Retina (tissue), 1 donor: ENCODE data around the gene CENATAC.
"Not testable (repeated sequence)": the region's sequence is repeated elsewhere in the genome, so short reads cannot be mapped to it uniquely, and the experiment has no call there.

Source experiments
- DNase-seq: peaks from one replicate; pipeline ENCODE4 v3.0.0-alpha.2; 2016

CENATAC gene

DNA sequence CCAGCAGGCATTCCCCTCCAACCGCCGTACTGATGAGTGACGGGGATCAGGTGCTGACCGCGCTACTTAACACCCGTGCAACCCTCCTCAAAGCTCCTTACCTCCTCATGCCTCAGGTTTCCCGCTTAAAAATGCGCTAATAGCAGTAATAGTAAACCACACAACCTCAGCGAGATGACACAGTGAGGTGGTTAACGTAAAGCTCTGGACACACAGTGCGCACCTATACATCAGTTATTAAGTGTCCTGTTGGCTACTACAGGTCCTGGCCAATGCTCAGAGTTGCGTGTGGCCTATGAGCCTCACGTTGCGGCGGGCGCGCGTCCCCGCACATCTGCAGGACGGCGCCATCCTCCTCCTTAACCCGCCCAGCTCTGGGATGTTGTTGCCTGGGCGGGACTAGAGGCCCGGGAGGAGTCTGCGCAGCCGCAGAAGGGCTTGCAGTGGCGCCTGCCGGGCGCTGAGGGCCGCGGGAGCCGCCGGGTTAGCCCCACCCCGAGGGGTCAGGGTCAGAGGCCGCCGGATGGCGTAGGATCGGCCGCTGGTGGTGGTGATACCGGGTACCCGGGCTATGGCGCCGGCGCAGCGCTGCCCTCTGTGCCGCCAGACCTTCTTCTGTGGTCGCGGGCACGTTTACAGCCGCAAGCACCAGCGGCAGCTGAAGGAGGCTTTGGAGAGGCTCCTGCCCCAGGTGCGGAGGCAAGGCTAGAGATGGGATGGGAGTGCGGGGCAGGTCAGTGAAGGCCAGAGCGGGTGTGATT is at the start of gene CENATAC:
CENATAC (plus strand) TSS at position 512 of the 761 bp plus-strand sequence; CDS start at position 572, 60 bp downstream.
- DNase-seq = peak; percentile 95

DNA sequence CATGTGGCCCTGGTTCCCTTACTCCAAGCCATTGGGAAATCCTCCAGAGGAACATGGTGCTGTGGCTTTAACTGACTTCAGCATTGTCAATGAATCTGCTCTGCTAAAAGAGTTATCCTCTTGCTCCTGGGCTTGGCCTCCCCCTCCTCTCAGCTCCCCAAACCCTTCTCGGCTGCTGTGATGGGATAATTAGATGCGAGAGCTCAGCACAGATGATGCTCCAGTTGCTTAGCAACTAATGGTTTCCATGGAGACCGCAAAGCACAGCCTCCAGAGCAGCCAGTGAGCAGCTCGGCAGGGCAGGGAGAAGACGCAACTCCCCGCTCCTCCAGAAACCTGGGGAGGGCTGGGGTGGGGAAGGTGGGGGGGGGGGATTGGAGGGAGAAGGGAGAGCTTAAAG is 44.7 kb upstream of the CENATAC start:
- DNase-seq = peak; percentile 89

DNA sequence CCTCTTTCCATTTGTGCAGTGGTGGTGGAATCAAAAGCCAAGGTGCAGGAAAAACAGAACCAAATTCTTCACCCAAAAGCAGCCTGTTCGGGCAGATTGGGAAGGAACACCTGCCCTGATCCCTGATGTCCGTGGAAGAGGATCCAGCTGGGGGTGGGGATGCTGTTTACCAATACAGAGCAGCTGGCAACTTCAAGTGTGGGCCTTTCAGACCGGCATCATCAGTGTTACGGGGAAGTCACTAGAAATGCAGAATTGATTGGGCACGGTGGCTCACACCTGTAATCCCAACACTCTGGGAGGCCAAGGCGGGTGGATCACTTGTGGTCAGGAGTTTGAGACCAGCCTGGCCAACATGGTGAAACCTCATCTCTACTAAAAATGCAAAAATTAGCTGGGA is 44.0 kb upstream of the CENATAC start:
- DNase-seq = not testable (repeated sequence)

GRCh38 chr11:118956094-118956846 is 41.7 kb upstream of the CENATAC start, which contains the start of gene UPK2:
Gene UPK2 (plus strand): TSS chr11:118956298. CDS start chr11:118956351, 53 bp downstream.
- peak; percentile 92 for DNase-seq

- DNase-seq = no peak
Observed at GRCh38 chr11:118956847-118957469, 41.0 kb upstream of the CENATAC start.

- DNase-seq = no peak
Observed at GRCh38 chr11:118957549-118957948, 40.4 kb upstream of the CENATAC start.

DNA sequence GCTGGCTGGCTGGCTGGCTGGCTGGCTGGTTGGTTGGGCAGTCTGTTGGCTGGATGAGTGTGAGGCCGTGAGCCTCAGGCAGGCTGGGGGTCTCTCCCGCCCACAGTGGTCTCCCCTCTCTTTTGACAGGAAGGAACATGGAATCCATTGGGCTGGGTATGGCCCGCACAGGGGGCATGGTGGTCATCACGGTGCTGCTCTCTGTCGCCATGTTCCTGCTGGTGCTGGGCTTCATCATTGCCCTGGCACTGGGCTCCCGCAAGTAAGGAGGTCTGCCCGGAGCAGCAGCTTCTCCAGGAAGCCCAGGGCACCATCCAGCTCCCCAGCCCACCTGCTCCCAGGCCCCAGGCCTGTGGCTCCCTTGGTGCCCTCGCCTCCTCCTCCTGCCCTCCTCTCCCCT is 40.0 kb upstream of the CENATAC start:
- no peak for DNase-seq

DNA sequence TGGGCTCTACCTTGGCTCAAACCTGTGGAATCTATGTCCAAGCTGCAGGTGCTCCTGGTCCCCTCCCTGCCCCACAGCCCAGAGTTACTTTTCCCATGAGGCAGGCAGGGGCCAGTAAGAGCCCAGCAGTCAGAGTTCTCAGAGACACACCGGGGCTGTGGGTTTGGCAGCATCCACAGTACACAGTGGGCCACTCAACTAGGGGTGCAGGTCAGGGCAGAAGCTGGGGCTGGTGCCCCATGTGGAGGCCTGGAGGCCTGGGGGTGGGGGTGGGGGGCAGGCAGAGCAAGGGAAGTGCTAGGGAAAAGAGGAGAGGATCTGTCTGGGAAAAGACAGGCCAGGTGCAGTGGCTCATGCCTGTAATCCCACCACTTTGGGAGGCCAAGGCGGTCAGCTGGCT is 39.4 kb upstream of the CENATAC start:
- no peak for DNase-seq

GRCh38 chr11:118961189-118961588 is 36.7 kb upstream of the CENATAC start:
- DNase-seq = no peak

DNA sequence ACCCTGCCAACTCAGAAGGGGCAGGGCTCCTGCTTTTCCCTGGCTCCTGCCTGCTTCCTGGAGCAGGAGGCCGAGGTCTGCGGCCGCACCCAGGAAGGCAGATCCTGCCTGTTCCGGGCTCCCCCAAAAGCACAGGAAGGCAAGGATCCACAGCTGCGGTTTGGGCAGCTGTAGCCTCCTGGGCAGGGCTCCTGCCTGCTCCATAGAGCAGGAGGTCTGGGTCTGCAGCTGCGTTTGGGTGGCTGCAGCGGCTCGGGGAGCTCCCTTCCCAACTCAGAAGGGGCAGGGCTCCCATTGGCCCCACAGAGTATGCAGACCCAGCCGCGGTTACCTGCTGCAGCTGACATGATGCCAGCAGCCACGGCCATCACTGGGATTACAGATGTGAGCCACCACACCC is 36.3 kb upstream of the CENATAC start:
- no peak for DNase-seq

- not testable (repeated sequence) for DNase-seq
Observed at GRCh38 chr11:118969508-118969907, 28.4 kb upstream of the CENATAC start.

DNA sequence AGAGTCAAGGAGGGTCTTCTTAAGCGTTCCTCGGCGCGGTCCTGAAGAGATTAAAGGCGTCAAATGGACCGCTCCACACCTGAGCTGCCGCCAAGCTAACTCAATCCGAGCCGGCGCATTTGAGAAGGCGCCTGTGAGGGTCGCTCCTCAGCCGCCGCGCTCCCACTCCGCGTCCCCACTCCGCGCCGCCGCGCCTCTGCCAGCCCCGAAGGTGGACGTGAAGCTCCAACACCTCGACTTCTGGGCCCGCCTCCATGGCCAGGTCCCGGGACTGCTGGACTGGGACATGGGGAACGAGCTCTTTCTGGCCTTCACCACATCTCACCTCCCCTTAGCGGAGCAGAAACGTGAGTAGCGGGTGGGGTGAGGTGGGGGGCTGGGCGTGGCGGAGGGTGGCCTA is 26.3 kb upstream of the CENATAC start, which contains the start of gene FOXR1:
FOXR1 (plus strand) TSS at position 116 of the 400 bp plus-strand sequence; CDS start at position 287, 171 bp downstream.
- no peak for DNase-seq

- no peak for DNase-seq
Observed at GRCh38 chr11:118973985-118974384, 24.0 kb upstream of the CENATAC start.

DNA sequence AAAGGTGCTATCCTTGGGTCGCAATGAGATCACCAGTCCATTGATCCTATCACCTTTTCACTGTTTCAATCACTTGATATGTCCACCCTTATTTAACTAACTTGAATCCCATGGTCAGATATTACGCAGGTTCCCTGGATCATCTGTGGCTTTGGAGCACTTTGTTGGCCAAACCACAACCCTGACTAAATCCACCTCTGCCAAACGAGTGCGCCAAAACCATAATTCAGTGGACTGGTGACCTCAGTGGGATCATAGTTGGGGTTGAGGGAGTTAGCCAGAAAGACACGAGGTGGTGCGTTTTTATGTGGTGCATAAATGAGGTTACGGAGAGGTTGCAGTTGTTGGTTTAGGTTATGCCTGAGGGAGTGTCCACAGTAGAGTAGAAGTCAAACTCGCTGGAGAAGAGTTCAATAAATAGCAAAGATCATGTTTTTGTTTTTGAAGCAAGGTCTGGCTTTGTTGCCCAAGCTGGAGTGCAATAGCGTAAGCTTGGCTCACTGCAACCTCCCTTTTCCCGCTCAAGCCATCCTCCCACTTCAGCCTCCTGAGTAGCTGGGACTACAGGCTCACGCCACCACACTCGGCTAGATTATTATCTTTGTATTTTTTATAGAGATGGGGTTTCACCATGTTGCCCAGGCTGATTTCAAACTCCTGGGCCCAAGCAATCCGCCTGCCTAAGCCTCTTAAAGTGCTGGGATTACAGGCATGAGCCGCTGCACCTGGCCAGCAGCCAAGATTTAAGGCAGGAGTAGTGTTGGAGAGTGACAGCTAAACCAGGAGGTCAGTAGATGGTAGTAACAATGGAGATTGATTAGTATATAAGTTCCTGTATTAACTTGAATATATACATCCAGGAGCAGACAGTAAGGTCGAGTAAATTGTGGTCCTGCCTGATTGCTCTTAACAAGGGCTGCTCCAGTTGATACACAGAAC is 21.9 kb upstream of the CENATAC start:
- DNase-seq = no peak

DNA sequence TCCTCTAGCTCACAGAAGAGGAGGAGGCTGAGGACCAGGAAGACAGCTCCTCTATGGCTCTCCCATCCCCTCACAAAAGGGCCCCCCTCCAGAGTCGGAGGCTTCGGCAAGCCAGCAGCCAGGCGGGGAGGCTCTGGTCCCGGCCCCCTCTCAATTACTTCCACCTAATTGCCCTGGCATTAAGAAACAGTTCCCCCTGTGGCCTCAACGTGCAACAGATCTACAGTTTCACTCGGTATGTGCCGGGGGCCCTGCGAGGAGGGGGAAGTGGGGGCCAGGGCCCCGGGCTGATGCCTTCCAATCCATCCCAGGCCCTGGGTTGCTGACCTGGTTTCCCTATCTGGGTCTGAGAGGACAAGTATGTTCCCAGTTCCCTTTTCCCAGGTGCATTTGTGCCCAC is 18.5 kb upstream of the CENATAC start:
- DNase-seq = peak; percentile 60

- DNase-seq = peak; percentile 51
Observed at GRCh38 chr11:118980191-118980881, 17.6 kb upstream of the CENATAC start.

DNA sequence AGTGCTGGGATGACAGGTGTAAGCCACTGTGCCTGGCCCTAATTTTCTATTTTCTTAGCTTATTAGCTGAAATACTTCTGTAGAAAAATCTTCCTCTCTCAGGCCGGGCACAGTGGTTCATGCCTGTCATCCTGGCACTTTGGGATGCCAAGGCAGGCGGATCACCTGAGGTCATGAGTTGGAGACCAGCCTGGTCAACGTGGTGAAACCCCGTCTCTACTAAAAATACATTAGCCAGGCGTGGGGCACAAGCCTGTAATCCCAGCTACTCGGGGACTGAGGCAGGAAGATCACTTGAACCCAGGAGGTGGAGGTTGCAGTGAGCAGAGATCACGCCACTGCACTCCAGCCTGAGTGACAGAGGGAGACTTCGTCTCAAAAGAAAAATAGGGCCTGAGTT is 13.6 kb upstream of the CENATAC start:
- DNase-seq = not testable (repeated sequence)

DNA sequence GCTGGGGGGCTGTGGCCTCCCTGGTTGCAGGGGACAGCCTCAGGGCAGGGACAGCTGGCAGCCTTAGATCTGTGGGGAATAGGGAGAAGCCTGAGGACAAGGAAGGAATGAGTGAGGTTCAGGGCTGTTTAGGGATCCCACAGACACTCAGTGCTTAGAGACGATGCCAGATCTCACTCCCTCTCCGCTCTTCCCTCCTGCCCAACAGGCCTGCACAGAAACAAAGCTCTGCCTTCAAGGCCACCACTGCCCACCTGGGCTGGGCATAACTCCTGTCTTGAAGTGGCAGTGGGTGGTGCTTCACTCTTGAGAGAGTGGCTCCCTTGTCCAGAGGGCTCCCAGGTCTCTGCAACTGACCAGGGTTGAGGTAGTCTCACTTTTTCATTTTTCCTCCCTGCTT is 13.1 kb upstream of the CENATAC start:
- no peak for DNase-seq

- no peak for DNase-seq
Observed at GRCh38 chr11:118988280-118988679, 9.7 kb upstream of the CENATAC start.

GRCh38 chr11:118991486-118992038 is 6.4 kb upstream of the CENATAC start:
- DNase-seq = not testable (repeated sequence)

- peak; percentile 17 for DNase-seq
Observed at GRCh38 chr11:118996926-118997626, 862 bp upstream of the CENATAC start.
